Measurements from ENCODE around the gene NEO1.

Gene NEO1

GRCh38 chr15:73105064-73105463 is 52.8 kb downstream of the NEO1 start:
- H2AFZ ChIP-seq (ENCODE audit: low read length) = no peak overlapping the region
- no peaks in the 10 kb centered on the region for H3K9me2 ChIP-seq (ENCODE audit: low read depth, low read length)
- no peak overlapping the region for H3K4me2 ChIP-seq (ENCODE audit: low read length)
- H3K4me1 ChIP-seq (ENCODE audit: insufficient read depth, low read length, severe bottlenecking) = no peaks in the 10 kb centered on the region
- no peaks in the 10 kb centered on the region for H3K9me3 ChIP-seq (ENCODE audit: low read length)
- H4K20me1 ChIP-seq (ENCODE audit: insufficient read depth, low read length) = no peaks in the 10 kb centered on the region
- TF ChIP-seq EZH2 (IDR thresholded peaks at IDR 0.05; ENCODE audit: borderline replicate concordance, low read length) = no peak
- TF ChIP-seq CTCF (IDR thresholded peaks at IDR 0.05; ENCODE audit: low read length) = no peak
- no peaks in the 10 kb centered on the region for H3K36me3 ChIP-seq (ENCODE audit: insufficient read depth, low read length)
- H3F3A ChIP-seq (ENCODE audit: insufficient read depth, low read length) = no peaks in the 10 kb centered on the region
- no peak overlapping the region for H3K4me3 ChIP-seq (ENCODE audit: low read depth, low read length, poor library complexity, severe bottlenecking)
- H3K27me3 ChIP-seq (ENCODE audit: insufficient read depth, low read length) = 0 out of 2 replicates have a peak, but pooled peaks cover 3% of the 10 kb centered on the region
- no peak overlapping the region for H3K9ac ChIP-seq (ENCODE audit: low read length)
- no peak overlapping the region for H3K27ac ChIP-seq (ENCODE audit: low read depth, low read length, poor library complexity, severe bottlenecking)
- no peaks in the 10 kb centered on the region for H3K79me2 ChIP-seq (ENCODE audit: insufficient read depth, low read length)

- Histone ChIP-seq H3K4me2 (ENCODE audit: low read length) (no peak overlapping the region), H3K4me3 (ENCODE audit: low read depth, low read length, poor library complexity, severe bottlenecking) (no peak overlapping the region), H3K9ac (ENCODE audit: low read length) (no peak overlapping the region), H2AFZ (ENCODE audit: low read length) (no peak overlapping the region), H3K4me1 (ENCODE audit: insufficient read depth, low read length, severe bottlenecking) (no peaks in the 10 kb centered on the region), H4K20me1 (ENCODE audit: insufficient read depth, low read length) (no peaks in the 10 kb centered on the region), H3K9me3 (ENCODE audit: low read length) (no peaks in the 10 kb centered on the region), H3K79me2 (ENCODE audit: insufficient read depth, low read length) (no peaks in the 10 kb centered on the region), H3K9me2 (ENCODE audit: low read depth, low read length) (no peaks in the 10 kb centered on the region), H3K27me3 (ENCODE audit: insufficient read depth, low read length) (no peaks in the 10 kb centered on the region), H3K36me3 (ENCODE audit: insufficient read depth, low read length) (no peaks in the 10 kb centered on the region), H3F3A (ENCODE audit: insufficient read depth, low read length) (no peaks in the 10 kb centered on the region), H3K27ac (ENCODE audit: low read depth, low read length, poor library complexity, severe bottlenecking) (no peak overlapping the region)
- TF ChIP-seq EZH2 (IDR thresholded peaks at IDR 0.05; ENCODE audit: borderline replicate concordance, low read length) (no peak), CTCF (IDR thresholded peaks at IDR 0.05; ENCODE audit: low read length) (no peak)
Measured at GRCh38 chr15:73108676-73109075, 56.4 kb downstream of the NEO1 start.

GRCh38 chr15:73109765-73110164 is 57.5 kb downstream of the NEO1 start:
- no peak overlapping the region for H2AFZ ChIP-seq (ENCODE audit: low read length)
- no peak overlapping the region for H3K9ac ChIP-seq (ENCODE audit: low read length)

More at GRCh38 chr15:73109765-73110164, 57.5 kb downstream of the NEO1 start:
- Histone ChIP-seq H3K36me3 (ENCODE audit: insufficient read depth, low read length) (no peaks in the 10 kb centered on the region), H3F3A (ENCODE audit: insufficient read depth, low read length) (no peaks in the 10 kb centered on the region), H3K27ac (ENCODE audit: low read depth, low read length, poor library complexity, severe bottlenecking) (no peak overlapping the region), H3K9me2 (ENCODE audit: low read depth, low read length) (no peaks in the 10 kb centered on the region), H3K4me1 (ENCODE audit: insufficient read depth, low read length, severe bottlenecking) (no peaks in the 10 kb centered on the region), H3K9me3 (ENCODE audit: low read length) (no peaks in the 10 kb centered on the region), H3K4me2 (ENCODE audit: low read length) (no peak overlapping the region), H3K27me3 (ENCODE audit: insufficient read depth, low read length) (no peaks in the 10 kb centered on the region), H3K79me2 (ENCODE audit: insufficient read depth, low read length) (no peaks in the 10 kb centered on the region), H4K20me1 (ENCODE audit: insufficient read depth, low read length) (no peaks in the 10 kb centered on the region), H3K4me3 (ENCODE audit: low read depth, low read length, poor library complexity, severe bottlenecking) (no peak overlapping the region)
- TF ChIP-seq CTCF (IDR thresholded peaks at IDR 0.05; ENCODE audit: low read length) (no peak), EZH2 (IDR thresholded peaks at IDR 0.05; ENCODE audit: borderline replicate concordance, low read length) (no peak)

All from OCI-LY1 (cell line).